ENCODE data around the gene TBC1D12. TPM values are rescaled to one million over a fixed set of nuclear protein-coding genes. Genes with fewer than 3 reads are reported as not detected.

The TBC1D12 gene
- total and polyA plus RNA-seq, 4 donors, result 4.1 to 20.4 (median 8.8) TPM

- H3K9me3 ChIP-seq (ENCODE audit: control insufficient read depth, low read length), result no peaks in the 10 kb centered on the region
- no peak overlapping the region for H3K4me3 ChIP-seq (ENCODE audit: low read length in 2 of 2)
- H3K36me3 ChIP-seq (ENCODE audit: control insufficient read depth in 1 of 2, insufficient read depth in 2 of 2, low read length in 1 of 2), result no peaks in the 10 kb centered on the region
- ATAC-seq (ENCODE audit: low FRiP score), result no peak
- intact Hi-C loops (cut with DNase I), result no loop called here
- H3K27ac ChIP-seq (ENCODE audit: low read depth in 1 of 2, low read length in 2 of 2), result no peak overlapping the region
- H3K27me3 ChIP-seq (ENCODE audit: control insufficient read depth in 1 of 2, insufficient read depth in 2 of 2, low read length in 1 of 2), result no peaks in the 10 kb centered on the region
- DNase-seq, result no peak
- 13 to 14% methylated on average over 1 of the region's 1 CpG for WGBS, 2 donors
- peaks cover 0 to 4% of the 10 kb centered on the region in 2 donors for H3K4me1 ChIP-seq (ENCODE audit: control insufficient read depth in 1 of 2, insufficient read depth in 2 of 2, low read length in 2 of 2)
Observed at GRCh38 chr10:94413361-94413760, 11.0 kb downstream of the TBC1D12 start.

DNA sequence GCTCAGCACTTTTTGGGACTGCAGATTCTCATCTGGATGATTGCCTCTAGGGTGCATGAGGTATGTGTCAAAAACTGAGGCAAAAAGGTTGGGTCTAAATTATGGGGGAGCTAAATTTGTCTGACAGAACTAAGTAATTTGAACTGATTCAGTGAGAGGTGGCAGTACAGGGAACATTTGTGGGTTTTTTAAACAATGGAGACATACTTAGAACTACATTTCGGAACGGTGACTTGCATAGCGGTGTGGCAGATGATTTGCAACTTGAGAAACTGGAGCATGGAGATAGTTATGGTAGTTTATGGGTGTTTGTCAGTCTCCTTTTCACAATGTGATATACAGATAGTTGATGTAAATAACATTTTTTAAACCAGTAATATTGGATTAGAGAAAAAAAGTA, 14.6 kb downstream of the TBC1D12 start:
- H3K9me3 ChIP-seq (ENCODE audit: control insufficient read depth, low read length), result no peaks in the 10 kb centered on the region
- DNase-seq (no peak), ATAC-seq (ENCODE audit: low FRiP score) (no peak)
- no peaks in the 10 kb centered on the region for H3K27me3 ChIP-seq (ENCODE audit: control insufficient read depth in 1 of 2, insufficient read depth in 2 of 2, low read length in 1 of 2)
- 94 to 95% methylated on average over 3 of the region's 3 CpGs for WGBS, 2 donors
- peaks cover 0 to 4% of the 10 kb centered on the region in 2 donors for H3K4me1 ChIP-seq (ENCODE audit: control insufficient read depth in 1 of 2, insufficient read depth in 2 of 2, low read length in 2 of 2)
- H3K4me3 ChIP-seq (ENCODE audit: low read length in 2 of 2), result no peak overlapping the region
- no peaks in the 10 kb centered on the region for H3K36me3 ChIP-seq (ENCODE audit: control insufficient read depth in 1 of 2, insufficient read depth in 2 of 2, low read length in 1 of 2)
- intact Hi-C loops (cut with DNase I), result no loop called here
- no peak overlapping the region for H3K27ac ChIP-seq (ENCODE audit: low read depth in 1 of 2, low read length in 2 of 2)

- WGBS, 2 donors, result 94 to 100% methylated on average over 1 of the region's 1 CpG
- no peaks in the 10 kb centered on the region for H3K9me3 ChIP-seq (ENCODE audit: control insufficient read depth, low read length)
- H3K27ac ChIP-seq (ENCODE audit: low read depth in 1 of 2, low read length in 2 of 2), result no peak overlapping the region
- no peak overlapping the region for H3K4me3 ChIP-seq (ENCODE audit: low read length in 2 of 2)
- H3K27me3 ChIP-seq (ENCODE audit: control insufficient read depth in 1 of 2, insufficient read depth in 2 of 2, low read length in 1 of 2), result no peaks in the 10 kb centered on the region
- no peaks in the 10 kb centered on the region for H3K36me3 ChIP-seq (ENCODE audit: control insufficient read depth in 1 of 2, insufficient read depth in 2 of 2, low read length in 1 of 2)
- intact Hi-C loops (cut with DNase I), result no loop called here
- ATAC-seq (ENCODE audit: low FRiP score), result no peak
- DNase-seq, result no peak
- H3K4me1 ChIP-seq (ENCODE audit: control insufficient read depth in 1 of 2, insufficient read depth in 2 of 2, low read length in 2 of 2), result peaks cover 0 to 4% of the 10 kb centered on the region in 2 donors
Observed at GRCh38 chr10:94417321-94417720, 15.0 kb downstream of the TBC1D12 start.

- intact Hi-C loops (cut with DNase I), result no loop called here
- Histone ChIP-seq H3K4me1 (ENCODE audit: control insufficient read depth in 1 of 2, insufficient read depth in 2 of 2, low read length in 2 of 2) (no peaks in the 10 kb centered on the region), H3K9me3 (ENCODE audit: control insufficient read depth, low read length) (no peaks in the 10 kb centered on the region), H3K27me3 (ENCODE audit: control insufficient read depth in 1 of 2, insufficient read depth in 2 of 2, low read length in 1 of 2) (no peaks in the 10 kb centered on the region), H3K36me3 (ENCODE audit: control insufficient read depth in 1 of 2, insufficient read depth in 2 of 2, low read length in 1 of 2) (no peaks in the 10 kb centered on the region), H3K4me3 (ENCODE audit: low read length in 2 of 2) (no peak overlapping the region), H3K27ac (ENCODE audit: low read depth in 1 of 2, low read length in 2 of 2) (no peak overlapping the region)
- WGBS, 2 donors, result 95 to 97% methylated on average over 5 of the region's 5 CpGs
- ATAC-seq (ENCODE audit: low FRiP score) (no peak), DNase-seq (no peak)
Observed at GRCh38 chr10:94420516-94420915, 18.2 kb downstream of the TBC1D12 start.

DNA sequence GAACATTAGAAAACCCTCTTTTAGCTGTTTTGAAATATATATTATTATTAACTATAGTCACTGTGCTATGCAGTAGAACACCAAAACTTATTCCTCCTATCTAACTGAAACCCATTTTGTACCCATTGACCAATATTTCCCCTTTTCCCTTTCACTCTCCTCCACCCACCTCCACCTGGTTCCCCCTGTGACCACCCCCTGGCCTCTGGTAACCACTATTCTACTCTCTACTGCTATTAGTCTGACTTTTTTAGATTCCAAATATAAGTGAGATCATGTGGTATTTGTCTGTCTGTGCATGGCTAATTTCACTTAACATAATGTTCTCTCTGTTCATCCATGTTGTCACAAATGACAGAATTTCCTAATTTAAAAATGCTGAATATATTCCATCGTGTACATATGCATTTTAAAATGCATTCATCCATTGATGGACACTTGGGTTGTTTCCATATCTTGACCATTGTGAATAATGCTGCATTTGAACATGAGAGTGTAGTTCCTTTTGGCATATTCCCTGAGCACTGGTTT, 18.7 kb downstream of the TBC1D12 start:
- Histone ChIP-seq H3K9me3 (ENCODE audit: control insufficient read depth, low read length) (no peaks in the 10 kb centered on the region), H3K36me3 (ENCODE audit: control insufficient read depth in 1 of 2, insufficient read depth in 2 of 2, low read length in 1 of 2) (no peaks in the 10 kb centered on the region), H3K27me3 (ENCODE audit: control insufficient read depth in 1 of 2, insufficient read depth in 2 of 2, low read length in 1 of 2) (no peaks in the 10 kb centered on the region), H3K27ac (ENCODE audit: low read depth in 1 of 2, low read length in 2 of 2) (no peak overlapping the region), H3K4me1 (ENCODE audit: control insufficient read depth in 1 of 2, insufficient read depth in 2 of 2, low read length in 2 of 2) (no peaks in the 10 kb centered on the region), H3K4me3 (ENCODE audit: low read length in 2 of 2) (no peak overlapping the region)
- intact Hi-C loops (cut with DNase I), result no loop called here
- DNase-seq (no peak), ATAC-seq (ENCODE audit: low FRiP score) (no peak)
- WGBS, 2 donors, result 30 to 33% methylated on average over 1 of the region's 1 CpG

GRCh38 chr10:94423627-94424026, 21.3 kb downstream of the TBC1D12 start:
- no peak overlapping the region for H3K4me3 ChIP-seq (ENCODE audit: low read length in 2 of 2)
- WGBS, 2 donors, result 15 to 21% methylated on average over 1 of the region's 1 CpG
- no peaks in the 10 kb centered on the region for H3K27me3 ChIP-seq (ENCODE audit: control insufficient read depth in 1 of 2, insufficient read depth in 2 of 2, low read length in 1 of 2)
- H3K36me3 ChIP-seq (ENCODE audit: control insufficient read depth in 1 of 2, insufficient read depth in 2 of 2, low read length in 1 of 2), result no peaks in the 10 kb centered on the region
- no peak for DNase-seq
- H3K27ac ChIP-seq (ENCODE audit: low read depth in 1 of 2, low read length in 2 of 2), result no peak overlapping the region
- intact Hi-C loops (cut with DNase I), result no loop called here
- H3K9me3 ChIP-seq (ENCODE audit: control insufficient read depth, low read length), result no peaks in the 10 kb centered on the region
- no peak for ATAC-seq (ENCODE audit: low FRiP score)
- peaks cover 0 to 1% of the 10 kb centered on the region in 2 donors for H3K4me1 ChIP-seq (ENCODE audit: control insufficient read depth in 1 of 2, insufficient read depth in 2 of 2, low read length in 2 of 2)

- intact Hi-C loops (cut with DNase I), result no loop called here
- no peak overlapping the region for H3K27ac ChIP-seq (ENCODE audit: low read depth in 1 of 2, low read length in 2 of 2)
- no peak for ATAC-seq (ENCODE audit: low FRiP score)
Observed at GRCh38 chr10:94424714-94425337, 22.5 kb downstream of the TBC1D12 start.

GRCh38 chr10:94425942-94426341, 23.6 kb downstream of the TBC1D12 start:
- ATAC-seq (ENCODE audit: low FRiP score) (no peak), DNase-seq (no peak)
- Histone ChIP-seq H3K36me3 (ENCODE audit: control insufficient read depth in 1 of 2, insufficient read depth in 2 of 2, low read length in 1 of 2) (no peaks in the 10 kb centered on the region), H3K27ac (ENCODE audit: low read depth in 1 of 2, low read length in 2 of 2) (no peak overlapping the region), H3K4me3 (ENCODE audit: low read length in 2 of 2) (no peak overlapping the region), H3K4me1 (ENCODE audit: control insufficient read depth in 1 of 2, insufficient read depth in 2 of 2, low read length in 2 of 2) (peaks cover 0 to 2% of the 10 kb centered on the region in 2 donors), H3K27me3 (ENCODE audit: control insufficient read depth in 1 of 2, insufficient read depth in 2 of 2, low read length in 1 of 2) (no peaks in the 10 kb centered on the region), H3K9me3 (ENCODE audit: control insufficient read depth, low read length) (no peaks in the 10 kb centered on the region)
- intact Hi-C loops (cut with DNase I), result no loop called here

More at GRCh38 chr10:94424714-94425337, 22.5 kb downstream of the TBC1D12 start:
- no peak overlapping the region for H3K4me3 ChIP-seq (ENCODE audit: low read length in 2 of 2)
- WGBS, 2 donors, result 95 to 97% methylated on average over 4 of the region's 4 CpGs
- no peaks in the 10 kb centered on the region for H3K27me3 ChIP-seq (ENCODE audit: control insufficient read depth in 1 of 2, insufficient read depth in 2 of 2, low read length in 1 of 2)
- DNase-seq, result no peak
- no peaks in the 10 kb centered on the region for H3K36me3 ChIP-seq (ENCODE audit: control insufficient read depth in 1 of 2, insufficient read depth in 2 of 2, low read length in 1 of 2)
- H3K4me1 ChIP-seq (ENCODE audit: control insufficient read depth in 1 of 2, insufficient read depth in 2 of 2, low read length in 2 of 2), result peaks cover 0 to 2% of the 10 kb centered on the region in 2 donors
- no peaks in the 10 kb centered on the region for H3K9me3 ChIP-seq (ENCODE audit: control insufficient read depth, low read length)

- no peak overlapping the region for H3K4me3 ChIP-seq (ENCODE audit: low read length in 2 of 2)
- DNase-seq (no peak), ATAC-seq (ENCODE audit: low FRiP score) (no peak)
- intact Hi-C loops (cut with DNase I), result no loop called here
- 93% methylated on average over 1 of the region's 1 CpG for WGBS, 2 donors
- H3K36me3 ChIP-seq (ENCODE audit: control insufficient read depth in 1 of 2, insufficient read depth in 2 of 2, low read length in 1 of 2), result no peaks in the 10 kb centered on the region
- H3K4me1 ChIP-seq (ENCODE audit: control insufficient read depth in 1 of 2, insufficient read depth in 2 of 2, low read length in 2 of 2), result peaks cover 0 to 2% of the 10 kb centered on the region in 2 donors
- no peak overlapping the region for H3K27ac ChIP-seq (ENCODE audit: low read depth in 1 of 2, low read length in 2 of 2)
- no peaks in the 10 kb centered on the region for H3K27me3 ChIP-seq (ENCODE audit: control insufficient read depth in 1 of 2, insufficient read depth in 2 of 2, low read length in 1 of 2)
- H3K9me3 ChIP-seq (ENCODE audit: control insufficient read depth, low read length), result no peaks in the 10 kb centered on the region
Observed at GRCh38 chr10:94427166-94427565, 24.8 kb downstream of the TBC1D12 start.

All from aorta (tissue), 5 donors.